ENCODE results near the gene WDR74. TPM values are rescaled to one million over a fixed set of nuclear protein-coding genes. Genes with fewer than 3 reads are reported as not detected.

WDR74 gene
- total RNA-seq, 1 donor from 2014 or later, result 53.5 TPM

GRCh38 chr11:62823677-62824076 lies 15.7 kb downstream of the WDR74 start:
- Mint-ChIP-seq H3K27ac (ENCODE audit: unreplicated experiment) (no peak overlapping the region), H3K4me1 (ENCODE audit: low read depth, unreplicated experiment) (no peaks in the 10 kb centered on the region), H3K27me3 (ENCODE audit: low read depth, unreplicated experiment) (no peaks in the 10 kb centered on the region), H3K4me3 (ENCODE audit: unreplicated experiment) (no peak overlapping the region), H3K36me3 (ENCODE audit: low read depth, unreplicated experiment) (peaks cover 23% of the 10 kb centered on the region), H3K9me3 (ENCODE audit: unreplicated experiment) (no peaks in the 10 kb centered on the region)
- FAIRE-seq (no peak), DNase-seq (ENCODE audit: low read depth) (no peak)
- TF ChIP-seq EZH2 (IDR thresholded peaks at IDR 0.05; ENCODE audit: insufficient read depth, low read length), result no peak
- no peak for TF ChIP-seq CTCF (IDR thresholded peaks at IDR 0.05; ENCODE audit: insufficient read depth, low read depth, low read length)
- Histone ChIP-seq H3K4me2 (ENCODE audit: low read length) (no peak overlapping the region), H3K9ac (ENCODE audit: low read length) (no peak overlapping the region), H3K4me1 (ENCODE audit: insufficient read depth, low read length) (no peaks in the 10 kb centered on the region), H3K4me3 (ENCODE audit: insufficient read depth, low read depth, low read length) (no peak overlapping the region), H3K27ac (ENCODE audit: low read depth, low read length) (no peak overlapping the region), H4K20me1 (ENCODE audit: insufficient read depth, low read length) (peaks cover 34% of the 10 kb centered on the region), H3K36me3 (ENCODE audit: insufficient read depth, low read length) (peaks cover 53% of the 10 kb centered on the region), H2AFZ (ENCODE audit: low read depth, low read length) (no peak overlapping the region), H3K27me3 (ENCODE audit: insufficient read depth, low read length) (no peaks in the 10 kb centered on the region), H3K79me2 (ENCODE audit: insufficient read depth, low read length) (peaks cover 19% of the 10 kb centered on the region), H3K9me3 (ENCODE audit: insufficient read depth, low read depth, low read length) (no peaks in the 10 kb centered on the region)

GRCh38 chr11:62817129-62817528 lies 22.3 kb downstream of the WDR74 start:
- H3K27ac ChIP-seq (ENCODE audit: low read depth, low read length), result no peak overlapping the region
- H4K20me1 ChIP-seq (ENCODE audit: insufficient read depth, low read length), result no peaks in the 10 kb centered on the region
- no peaks in the 10 kb centered on the region for H3K79me2 ChIP-seq (ENCODE audit: insufficient read depth, low read length)
- H3K27me3 ChIP-seq (ENCODE audit: insufficient read depth, low read length), result no peaks in the 10 kb centered on the region
- H3K9me3 ChIP-seq (ENCODE audit: insufficient read depth, low read depth, low read length), result no peaks in the 10 kb centered on the region
- FAIRE-seq (no peak), DNase-seq (ENCODE audit: low read depth) (no peak)
- H3K4me1 Mint-ChIP-seq (ENCODE audit: low read depth, unreplicated experiment), result no peaks in the 10 kb centered on the region
- H2AFZ ChIP-seq (ENCODE audit: low read depth, low read length), result no peak overlapping the region
- no peaks in the 10 kb centered on the region for H3K9me3 Mint-ChIP-seq (ENCODE audit: unreplicated experiment)
- H3K4me3 ChIP-seq (ENCODE audit: insufficient read depth, low read depth, low read length), result no peak overlapping the region
- peaks cover 19% of the 10 kb centered on the region for H3K36me3 ChIP-seq (ENCODE audit: insufficient read depth, low read length)
- no peaks in the 10 kb centered on the region for H3K4me1 ChIP-seq (ENCODE audit: insufficient read depth, low read length)
- peak overlapping the region; percentile 40 for H3K4me3 Mint-ChIP-seq (ENCODE audit: unreplicated experiment)
- peaks cover 21% of the 10 kb centered on the region for H3K36me3 Mint-ChIP-seq (ENCODE audit: low read depth, unreplicated experiment)
- H3K27ac Mint-ChIP-seq (ENCODE audit: unreplicated experiment), result no peak overlapping the region
- no peak overlapping the region for H3K9ac ChIP-seq (ENCODE audit: low read length)
- H3K27me3 Mint-ChIP-seq (ENCODE audit: low read depth, unreplicated experiment), result no peaks in the 10 kb centered on the region
- H3K4me2 ChIP-seq (ENCODE audit: low read length), result no peak overlapping the region
- TF ChIP-seq CTCF (IDR thresholded peaks at IDR 0.05; ENCODE audit: insufficient read depth, low read depth, low read length) (no peak), EZH2 (IDR thresholded peaks at IDR 0.05; ENCODE audit: insufficient read depth, low read length) (no peak)

GRCh38 chr11:62816557-62816956 lies 22.8 kb downstream of the WDR74 start:
- no peaks in the 10 kb centered on the region for H3K27me3 ChIP-seq (ENCODE audit: insufficient read depth, low read length)
- no peak overlapping the region for H3K4me3 ChIP-seq (ENCODE audit: insufficient read depth, low read depth, low read length)
- no peak for TF ChIP-seq CTCF (IDR thresholded peaks at IDR 0.05; ENCODE audit: insufficient read depth, low read depth, low read length)
- no peak for TF ChIP-seq EZH2 (IDR thresholded peaks at IDR 0.05; ENCODE audit: insufficient read depth, low read length)
- H3K27ac Mint-ChIP-seq (ENCODE audit: unreplicated experiment), result no peak overlapping the region
- H3K79me2 ChIP-seq (ENCODE audit: insufficient read depth, low read length), result no peaks in the 10 kb centered on the region
- peaks cover 21% of the 10 kb centered on the region for H3K36me3 Mint-ChIP-seq (ENCODE audit: low read depth, unreplicated experiment)
- no peaks in the 10 kb centered on the region for H3K9me3 Mint-ChIP-seq (ENCODE audit: unreplicated experiment)
- DNase-seq (ENCODE audit: low read depth) (no peak), FAIRE-seq (no peak)
- no peaks in the 10 kb centered on the region for H4K20me1 ChIP-seq (ENCODE audit: insufficient read depth, low read length)
- H3K9me3 ChIP-seq (ENCODE audit: insufficient read depth, low read depth, low read length), result no peaks in the 10 kb centered on the region
- H3K4me1 Mint-ChIP-seq (ENCODE audit: low read depth, unreplicated experiment), result no peaks in the 10 kb centered on the region
- no peak overlapping the region for H2AFZ ChIP-seq (ENCODE audit: low read depth, low read length)
- H3K27ac ChIP-seq (ENCODE audit: low read depth, low read length), result no peak overlapping the region
- H3K36me3 ChIP-seq (ENCODE audit: insufficient read depth, low read length), result peaks cover 18% of the 10 kb centered on the region
- no peak overlapping the region for H3K4me3 Mint-ChIP-seq (ENCODE audit: unreplicated experiment)
- no peak overlapping the region for H3K9ac ChIP-seq (ENCODE audit: low read length)
- no peak overlapping the region for H3K4me2 ChIP-seq (ENCODE audit: low read length)
- no peaks in the 10 kb centered on the region for H3K4me1 ChIP-seq (ENCODE audit: insufficient read depth, low read length)
- no peaks in the 10 kb centered on the region for H3K27me3 Mint-ChIP-seq (ENCODE audit: low read depth, unreplicated experiment)

Data from astrocyte (in vitro differentiated cells and primary cell).